Central memory CD8-positive, alpha-beta T cell (primary cell): Measurements from ENCODE around the gene PACRG.

Experiments
- ATAC-seq: fragments of 150-1000 bp; cut with Tn5 transposase; replicated peaks from 2 replicates; pipeline ENCODE4 v1.10.0; 2022; ENCODE audit warnings: mild to moderate bottlenecking, moderate FRiP score, moderate number of reproducible peaks; ENCODE audit not compliant: poor library complexity, severe bottlenecking; ENCODE audit errors: extremely low read depth
- DNase-seq, 2 donors: peaks; one replicate each; pipeline ENCODE4 v3.0.0; 2021; ENCODE audit warnings: low spot score in 2 of 2
- H3K27ac Mint-ChIP-seq: one replicate; pipeline ENCODE4 v1.8.0; 2022; ENCODE audit warnings: low read depth, mild to moderate bottlenecking, moderate library complexity, mixed read lengths
- H3K27me3 Mint-ChIP-seq: one replicate; pipeline ENCODE4 v1.8.0; 2022; ENCODE audit warnings: mixed read lengths
- H3K36me3 Mint-ChIP-seq: one replicate; pipeline ENCODE4 v1.8.0; 2022; ENCODE audit warnings: mild to moderate bottlenecking, moderate library complexity, mixed read lengths; ENCODE audit not compliant: insufficient read depth
- H3K4me1 Mint-ChIP-seq: one replicate; pipeline ENCODE4 v1.8.0; 2022; ENCODE audit warnings: mixed read lengths
- H3K4me3 Mint-ChIP-seq: one replicate; pipeline ENCODE4 v1.8.0; 2022; ENCODE audit warnings: mild to moderate bottlenecking, moderate library complexity, mixed read lengths
- H3K9me3 Mint-ChIP-seq: one replicate; pipeline ENCODE4 v1.8.0; 2022; ENCODE audit warnings: mixed read lengths

The PACRG gene

DNA sequence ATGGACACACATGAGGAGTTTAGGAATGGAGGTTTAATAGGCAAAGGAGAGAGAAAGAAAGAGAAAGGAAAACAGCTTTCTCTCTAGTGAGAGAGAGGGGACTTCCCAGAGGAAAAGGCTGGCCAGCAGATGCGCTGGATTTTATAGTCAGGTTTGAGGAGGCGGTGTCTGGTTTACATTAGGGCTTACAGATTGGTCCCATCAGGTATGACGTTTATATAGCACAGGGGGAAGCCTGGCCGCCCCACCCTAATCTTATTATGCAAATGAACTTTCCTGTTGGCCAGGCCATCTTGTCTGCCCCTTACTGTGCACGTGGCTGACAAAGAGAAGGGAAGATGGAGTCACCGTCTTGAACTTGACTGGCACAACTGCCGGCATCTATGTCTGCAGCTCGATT, 600.1 kb downstream of the PACRG start:
- ATAC-seq (no peak), DNase-seq (no peak)
- H3K27me3 Mint-ChIP-seq: peaks cover 15% of the 10 kb centered on the region
- no peak overlapping the region for H3K4me3 Mint-ChIP-seq
- H3K27ac Mint-ChIP-seq: no peak overlapping the region
- no peaks in the 10 kb centered on the region for H3K4me1 Mint-ChIP-seq
- no peaks in the 10 kb centered on the region for H3K36me3 Mint-ChIP-seq
- H3K9me3 Mint-ChIP-seq: no peaks in the 10 kb centered on the region

DNA sequence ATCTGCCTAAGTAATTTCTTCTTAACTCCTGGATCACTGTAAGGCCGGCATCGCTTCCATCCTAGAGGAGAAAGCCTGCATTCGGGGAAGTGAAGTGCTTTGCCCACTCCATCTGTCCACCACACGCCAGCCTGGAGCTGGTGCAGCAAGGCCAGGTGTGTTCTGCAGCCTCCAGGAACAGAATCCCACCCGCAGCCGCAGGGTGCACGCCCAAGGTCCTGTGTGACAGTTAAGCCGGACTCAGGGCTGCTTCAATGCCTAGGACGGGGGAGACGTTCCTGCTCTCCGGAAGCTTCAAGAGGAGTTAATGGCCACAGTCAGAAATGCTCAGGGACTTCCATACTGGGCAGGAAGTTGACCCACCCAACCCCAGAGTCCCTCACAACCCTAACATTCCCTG, 600.6 kb downstream of the PACRG start:
- H3K27me3 Mint-ChIP-seq: peaks cover 20% of the 10 kb centered on the region
- no peak overlapping the region for H3K27ac Mint-ChIP-seq
- no peaks in the 10 kb centered on the region for H3K9me3 Mint-ChIP-seq
- ATAC-seq (no peak), DNase-seq (no peak)
- H3K4me3 Mint-ChIP-seq: no peak overlapping the region
- no peaks in the 10 kb centered on the region for H3K36me3 Mint-ChIP-seq
- no peaks in the 10 kb centered on the region for H3K4me1 Mint-ChIP-seq

DNA sequence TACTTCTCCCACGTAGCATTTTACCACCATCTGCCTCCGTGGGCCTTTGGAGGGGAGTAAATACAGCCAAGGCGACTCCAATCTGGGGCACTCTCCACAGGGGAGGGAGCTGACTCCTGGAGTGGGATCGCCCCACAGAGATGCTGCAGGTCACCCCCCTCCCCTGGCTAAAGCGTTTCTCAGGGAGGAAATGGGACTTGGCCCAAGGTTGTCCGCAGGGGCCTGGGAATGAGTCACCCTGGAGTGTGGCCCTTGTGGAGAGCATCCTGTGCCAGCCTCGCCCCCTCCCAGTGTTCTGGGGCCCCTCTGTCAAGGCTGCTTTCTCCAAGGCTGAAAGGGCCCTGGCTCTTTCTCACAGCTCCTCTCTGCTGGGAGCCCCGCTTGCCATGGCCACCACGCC, 602.2 kb downstream of the PACRG start:
- ATAC-seq: no peak
- DNase-seq: no peak
- Mint-ChIP-seq H3K27me3 (peaks cover 28% of the 10 kb centered on the region), H3K9me3 (no peaks in the 10 kb centered on the region), H3K4me1 (no peaks in the 10 kb centered on the region), H3K27ac (no peak overlapping the region), H3K4me3 (no peak overlapping the region), H3K36me3 (no peaks in the 10 kb centered on the region)

GRCh38 chr6:163331245-163331644, 603.5 kb downstream of the PACRG start:
- ATAC-seq: no peak

GRCh38 chr6:163332575-163332974, 604.8 kb downstream of the PACRG start:
- no peak for DNase-seq
- H3K36me3 Mint-ChIP-seq: no peaks in the 10 kb centered on the region
- peaks cover 5% of the 10 kb centered on the region for H3K4me1 Mint-ChIP-seq
- H3K27me3 Mint-ChIP-seq: peaks cover 42% of the 10 kb centered on the region
- no peaks in the 10 kb centered on the region for H3K9me3 Mint-ChIP-seq
- no peak overlapping the region for H3K4me3 Mint-ChIP-seq
- ATAC-seq: no peak
- H3K27ac Mint-ChIP-seq: no peak overlapping the region

More at GRCh38 chr6:163331245-163331644, 603.5 kb downstream of the PACRG start:
- Mint-ChIP-seq H3K36me3 (no peaks in the 10 kb centered on the region), H3K9me3 (no peaks in the 10 kb centered on the region), H3K4me1 (peaks cover under 1% of the 10 kb centered on the region), H3K27ac (no peak overlapping the region), H3K4me3 (no peak overlapping the region), H3K27me3 (peaks cover 33% of the 10 kb centered on the region)
- DNase-seq: no peak

- DNase-seq (no peak), ATAC-seq (no peak)
- H3K27me3 Mint-ChIP-seq: peaks cover 42% of the 10 kb centered on the region
- no peak overlapping the region for H3K4me3 Mint-ChIP-seq
- no peaks in the 10 kb centered on the region for H3K9me3 Mint-ChIP-seq
- peaks cover 5% of the 10 kb centered on the region for H3K4me1 Mint-ChIP-seq
- no peaks in the 10 kb centered on the region for H3K36me3 Mint-ChIP-seq
- H3K27ac Mint-ChIP-seq: no peak overlapping the region
These were observed 605.3 kb downstream of the PACRG start for GRCh38 chr6:163333038-163333437.

GRCh38 chr6:163333701-163334663, 606.2 kb downstream of the PACRG start:
- H3K27ac Mint-ChIP-seq: no peak overlapping the region
- peaks cover 42% of the 10 kb centered on the region for H3K27me3 Mint-ChIP-seq
- DNase-seq (no peak), ATAC-seq (no peak)
- peaks cover 5% of the 10 kb centered on the region for H3K4me1 Mint-ChIP-seq
- no peaks in the 10 kb centered on the region for H3K36me3 Mint-ChIP-seq
- H3K9me3 Mint-ChIP-seq: no peaks in the 10 kb centered on the region
- no peak overlapping the region for H3K4me3 Mint-ChIP-seq

DNA sequence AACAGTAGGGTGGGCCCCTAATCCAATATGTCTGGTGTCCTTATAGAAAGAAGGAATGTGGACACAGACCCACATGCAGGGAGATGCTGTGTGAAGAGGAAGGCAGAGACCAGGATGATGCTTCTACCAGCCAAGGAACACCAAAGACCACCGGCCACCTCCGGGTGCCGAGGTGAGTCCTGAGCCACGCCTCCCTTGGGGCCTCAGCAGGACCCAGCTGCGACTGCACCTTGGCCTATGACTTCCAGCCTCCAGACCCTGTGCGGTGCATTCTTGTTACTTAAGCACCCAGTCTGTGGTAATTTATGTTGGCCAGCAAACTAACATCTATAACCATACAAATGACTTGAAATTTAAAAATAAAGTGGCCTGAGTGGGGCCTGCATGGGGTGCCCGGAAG, 607.3 kb downstream of the PACRG start:
- Mint-ChIP-seq H3K9me3 (no peaks in the 10 kb centered on the region), H3K36me3 (peaks cover 2% of the 10 kb centered on the region), H3K4me1 (peaks cover 5% of the 10 kb centered on the region), H3K4me3 (no peak overlapping the region), H3K27me3 (peaks cover 42% of the 10 kb centered on the region), H3K27ac (no peak overlapping the region)
- no peak for DNase-seq
- no peak for ATAC-seq

- Mint-ChIP-seq H3K27me3 (peaks cover 42% of the 10 kb centered on the region), H3K27ac (no peak overlapping the region), H3K4me3 (no peak overlapping the region), H3K4me1 (peaks cover 5% of the 10 kb centered on the region), H3K9me3 (no peaks in the 10 kb centered on the region), H3K36me3 (peaks cover 2% of the 10 kb centered on the region)
- ATAC-seq (no peak), DNase-seq (no peak)
These were observed 608.1 kb downstream of the PACRG start for GRCh38 chr6:163335671-163336545.

DNA sequence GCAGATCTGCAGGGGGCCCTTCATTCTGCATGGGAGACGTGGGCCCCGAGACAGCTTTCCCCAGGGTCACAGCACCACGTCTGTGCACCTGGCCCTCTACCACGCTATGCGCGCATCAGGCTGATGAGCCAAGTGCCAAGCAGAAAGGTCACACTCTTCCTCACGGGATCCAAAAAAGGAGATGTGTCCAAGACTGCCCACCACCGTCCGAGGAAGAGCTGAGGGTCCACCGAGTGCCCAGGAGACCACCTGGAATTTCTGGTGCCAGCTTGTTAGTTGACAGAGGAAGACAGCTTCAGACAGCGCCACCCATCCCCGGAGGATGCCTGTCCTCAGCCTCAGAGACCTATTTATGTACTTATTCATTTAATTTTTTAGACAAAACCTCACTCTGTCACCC, 609.2 kb downstream of the PACRG start:
- H3K27me3 Mint-ChIP-seq: peaks cover 42% of the 10 kb centered on the region
- peaks cover 2% of the 10 kb centered on the region for H3K36me3 Mint-ChIP-seq
- H3K9me3 Mint-ChIP-seq: no peaks in the 10 kb centered on the region
- no peak for ATAC-seq
- H3K4me3 Mint-ChIP-seq: no peak overlapping the region
- no peak for DNase-seq
- H3K27ac Mint-ChIP-seq: no peak overlapping the region
- H3K4me1 Mint-ChIP-seq: peaks cover 5% of the 10 kb centered on the region

DNA sequence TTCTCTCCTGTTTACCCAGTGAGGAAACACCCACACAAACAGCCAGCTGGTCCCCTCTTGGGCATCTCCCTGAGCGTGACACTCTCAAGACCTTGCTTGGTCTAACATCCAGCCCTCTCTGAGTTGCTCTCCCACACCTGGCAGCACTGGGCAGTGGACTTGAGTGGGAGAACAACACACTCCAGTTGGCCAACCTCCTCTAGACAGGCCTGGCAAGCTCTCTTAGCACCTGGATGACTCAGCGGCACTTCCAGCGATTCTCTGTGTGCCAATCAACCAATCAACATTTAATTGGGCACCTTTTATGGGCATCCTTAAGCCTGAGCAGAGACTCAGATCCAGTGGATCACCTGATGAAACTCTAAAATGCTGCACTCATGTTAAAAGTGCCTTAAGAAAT, 610.2 kb downstream of the PACRG start:
- Mint-ChIP-seq H3K27ac (no peak overlapping the region), H3K4me3 (no peak overlapping the region), H3K27me3 (peaks cover 38% of the 10 kb centered on the region), H3K4me1 (peaks cover 5% of the 10 kb centered on the region), H3K36me3 (peaks cover 2% of the 10 kb centered on the region), H3K9me3 (no peaks in the 10 kb centered on the region)
- DNase-seq (no peak), ATAC-seq (no peak)

DNA sequence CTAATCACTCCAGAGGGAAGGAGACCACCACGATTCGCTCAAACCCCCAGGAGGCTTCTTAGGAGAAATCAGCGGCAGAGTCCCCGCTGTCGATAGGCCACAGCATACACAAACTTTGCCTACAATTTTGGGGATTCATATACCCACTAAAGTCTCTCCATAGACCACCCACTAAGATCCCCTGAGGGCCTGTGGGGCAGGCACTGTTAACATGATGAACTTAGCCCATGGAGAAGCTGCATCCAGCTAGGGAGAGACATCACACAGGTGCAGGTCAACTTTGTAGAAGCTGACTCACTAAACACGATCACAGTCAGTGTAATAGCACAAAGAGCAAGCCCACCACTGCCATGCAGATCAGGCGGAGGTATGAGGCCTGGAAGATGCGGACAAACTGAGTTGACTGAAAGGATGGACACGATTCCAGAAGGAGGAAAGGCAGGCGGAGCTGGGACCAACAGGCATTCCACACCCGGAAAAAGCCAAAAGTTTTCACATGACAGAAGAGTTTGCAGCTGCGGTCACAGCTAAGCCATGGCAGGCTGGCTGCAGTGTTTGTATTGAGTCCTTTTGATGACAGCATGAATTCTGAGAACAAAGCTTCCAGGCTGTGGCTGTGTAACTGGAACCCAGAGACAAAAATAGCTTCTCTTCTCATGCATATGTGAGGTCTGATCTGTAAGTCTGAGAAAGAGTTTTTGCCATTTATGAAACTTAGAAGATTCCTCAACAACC, 611.1 kb downstream of the PACRG start:
- peaks cover 2% of the 10 kb centered on the region for H3K36me3 Mint-ChIP-seq

More for the DNA sequence above, 611.1 kb downstream of the PACRG start:
- no peak for ATAC-seq
- H3K9me3 Mint-ChIP-seq: no peaks in the 10 kb centered on the region
- no peak overlapping the region for H3K4me3 Mint-ChIP-seq
- H3K27me3 Mint-ChIP-seq: peaks cover 29% of the 10 kb centered on the region
- H3K4me1 Mint-ChIP-seq: peaks cover 5% of the 10 kb centered on the region
- H3K27ac Mint-ChIP-seq: no peak overlapping the region
- no peak for DNase-seq
